Measurements from ENCODE around the gene GOLGA8T.
"Not testable (repeated sequence)": the region's sequence is repeated elsewhere in the genome, so short reads cannot be mapped to it uniquely, and the experiment has no call there.

DNA sequence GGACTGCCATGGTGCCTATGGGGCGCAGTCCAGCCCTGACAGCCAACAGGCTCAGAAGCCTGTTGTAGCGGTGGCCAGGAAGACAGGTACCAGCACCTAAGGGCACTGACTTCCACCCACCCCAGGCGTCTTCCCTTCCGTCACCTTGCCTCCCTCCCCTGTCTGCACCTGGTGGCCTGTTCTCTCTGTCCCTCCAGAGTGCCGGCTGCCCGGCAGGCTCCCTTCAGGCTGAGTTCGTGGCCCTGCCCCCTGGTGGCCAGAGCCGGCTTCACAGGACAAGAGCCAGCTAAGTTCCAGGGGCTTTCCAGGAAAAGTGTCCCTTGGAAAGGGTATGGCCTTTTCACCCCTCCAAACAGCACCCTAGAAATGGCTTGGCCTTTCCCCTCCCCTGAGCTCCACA is 15.0 kb downstream of the GOLGA8T start:
- TF ChIP-seq CTCF (IDR thresholded peaks at IDR 0.05); POLR2A (IDR thresholded peaks at IDR 0.05); POLR2AphosphoS5 (IDR thresholded peaks at IDR 0.05; ENCODE audit: insufficient read depth in 1 of 2, low read depth in 1 of 2): not testable (repeated sequence)
